Keratinocyte (primary cell): Measurements from ENCODE around the gene LFNG. TPM values are rescaled to one million over a fixed set of nuclear protein-coding genes. Genes with fewer than 3 reads are reported as not detected.

Source experiments
- DNase-seq: peaks from one replicate; pipeline ENCODE4 v3.0.0-alpha.2; 2011; ENCODE audit warnings: low read depth, missing footprints, low spot score
- FAIRE-seq: peaks from 2 replicates; lab custom pipeline; 2011; peaks lifted over from hg19 to GRCh38; lab: Jason Lieb, UNC
- H2AFZ ChIP-seq: 2 replicates; pipeline ENCODE4 v1.6.0; 2012; ENCODE audit warnings: low read length, control low read depth, inconsistent platforms; ENCODE audit not compliant: control insufficient read depth
- H3K27ac ChIP-seq: 2 replicates; pipeline ENCODE4 v1.5.1; 2011; ENCODE audit warnings: low read length; ENCODE audit not compliant: control insufficient read depth, insufficient read depth
- H3K27me3 ChIP-seq: 3 replicates; pipeline ENCODE4 v1.6.0; 2011; ENCODE audit warnings: low read length; ENCODE audit not compliant: control insufficient read depth, insufficient read depth; ENCODE audit errors: extremely low read depth
- H3K36me3 ChIP-seq, 2 experiments: 2 replicates in 1 of 2; 3 replicates in 1 of 2; pipeline ENCODE4 v1.5.1; 2011; ENCODE audit warnings: low read length in 2 of 2, mild to moderate bottlenecking in 1 of 2; ENCODE audit not compliant: control insufficient read depth in 2 of 2, insufficient read depth in 2 of 2; ENCODE audit errors: extremely low read depth in 1 of 2
- H3K4me1 ChIP-seq: 3 replicates; pipeline ENCODE4 v1.5.1; 2011; ENCODE audit warnings: low read length; ENCODE audit not compliant: control insufficient read depth, insufficient read depth; ENCODE audit errors: extremely low read depth
- H3K4me2 ChIP-seq: 3 replicates; pipeline ENCODE4 v1.6.0; 2011; ENCODE audit warnings: low read depth, low read length; ENCODE audit not compliant: control insufficient read depth, insufficient read depth; ENCODE audit errors: extremely low read depth
- H3K4me3 ChIP-seq, 3 experiments: fragments of 200-600 bp in 1 of 3; sonication (generic) in 1 of 3; 2 replicates in 2 of 3; 3 replicates in 1 of 3; pipeline ENCODE4 v1.5.1; 2011 to 2016; ENCODE audit warnings: low read length in 3 of 3, mild to moderate bottlenecking in 3 of 3, control low read depth in 2 of 3, inconsistent platforms in 1 of 3, low read depth in 1 of 3, mixed read lengths in 1 of 3, mixed run types in 1 of 3, moderate library complexity in 1 of 3; ENCODE audit not compliant: control insufficient read depth in 2 of 3, insufficient read depth in 2 of 3; ENCODE audit errors: extremely low read depth in 1 of 3
- H3K79me2 ChIP-seq: 2 replicates; pipeline ENCODE4 v1.6.0; 2012; ENCODE audit warnings: low read length; ENCODE audit not compliant: control insufficient read depth, insufficient read depth
- H3K9ac ChIP-seq: 3 replicates; pipeline ENCODE4 v1.6.0; 2011; ENCODE audit warnings: low read length; ENCODE audit not compliant: control insufficient read depth, insufficient read depth; ENCODE audit errors: extremely low read depth
- H3K9me1 ChIP-seq: 3 replicates; pipeline ENCODE4 v1.6.0; 2011; ENCODE audit warnings: low read length; ENCODE audit not compliant: control insufficient read depth, insufficient read depth; ENCODE audit errors: extremely low read depth
- H3K9me3 ChIP-seq: 2 replicates; pipeline ENCODE4 v1.5.1; 2012; ENCODE audit warnings: low read depth, low read length; ENCODE audit not compliant: control insufficient read depth
- H4K20me1 ChIP-seq: 3 replicates; pipeline ENCODE4 v1.6.0; 2011; ENCODE audit warnings: low read length; ENCODE audit not compliant: control insufficient read depth, insufficient read depth; ENCODE audit errors: extremely low read depth
- EZH2 ChIP-seq: IDR thresholded peaks from one replicate; pipeline ENCODE4 v1.6.1; 2012; ENCODE audit warnings: inconsistent platforms, mild to moderate bottlenecking, low read length, moderate library complexity
- dilution Hi-C: fragments of 300-500 bp; cut with MboI; formaldehyde crosslinking; loops from one replicate; pipeline ENCODE4 v1.7.0; 2020; ENCODE audit warnings: low sequenced_read_pairs; ENCODE audit not compliant: extremely low pct_ligation_motif_present
- polyA plus RNA-seq, 5 experiments: library from polyadenylated mRNA; depleted of rRNA in 3 of 5; stranded (reverse) in 3 of 5; stranded (forward) in 1 of 5; unstranded in 1 of 5; fragments of >200 nt; gene quantifications; 1 replicate in 1 of 5; 2 replicates in 3 of 5; 3 replicates in 1 of 5; pipeline versions ENCODE4 v1.2.1 to v1.2.3, GENCODE V29; 2011 to 2012; ENCODE audit warnings: missing spikeins in 2 of 5, low read depth in 1 of 5, low replicate concordance in 1 of 5
- TF ChIP-seq, protein P1 (sequence below), 3 experiments: IDR thresholded peaks in 1 of 3; conservative IDR thresholded peaks in 1 of 3; optimal IDR thresholded peaks in 1 of 3; 2 replicates in 2 of 3; 3 replicates in 1 of 3; pipeline versions ENCODE3 to v1.5.1; 2011; ENCODE audit warnings: low read length in 3 of 3, mild to moderate bottlenecking in 3 of 3, moderate library complexity in 2 of 3, control low read depth in 1 of 3, inconsistent platforms in 1 of 3; ENCODE audit not compliant: insufficient read depth in 2 of 3; ENCODE audit errors: extremely low read depth in 1 of 3

Gene LFNG
- polyA plus RNA-seq, 1 donor (not counting 4 experiments of a cell fraction or from before 2014, with no cell fraction given), result 17.7 TPM

DNA sequence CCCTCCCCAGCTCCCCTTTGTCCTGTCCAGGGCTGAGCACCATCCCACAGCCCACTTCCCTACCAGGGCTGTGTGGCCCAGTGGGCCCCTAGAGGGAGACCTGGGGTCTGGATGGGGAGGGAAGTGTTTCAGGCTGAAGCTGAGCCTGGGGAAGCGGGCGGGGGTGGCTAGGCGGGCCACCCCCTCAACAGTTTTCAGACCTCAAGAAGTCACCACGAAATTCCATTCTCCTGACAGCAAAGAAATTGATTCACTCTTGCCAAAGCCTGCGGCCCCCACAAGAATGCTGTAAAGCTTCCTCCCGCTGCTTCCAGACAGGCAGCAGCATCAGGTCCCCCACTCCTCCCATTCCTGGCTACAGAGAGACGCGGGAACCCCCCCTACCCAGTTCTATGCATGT, 2.5 kb upstream of the LFNG start:
- Histone ChIP-seq H3K9ac (no peak overlapping the region), H2AFZ (no peak overlapping the region), H3K9me3 (no peaks in the 10 kb centered on the region), H3K27ac (no peak overlapping the region), H3K4me3 (no peak overlapping the region), H3K4me2 (peak overlapping the region; percentile 35), H3K9me1 (peaks cover 3% of the 10 kb centered on the region), H3K4me1 (peaks cover 32% of the 10 kb centered on the region), H3K27me3 (peaks cover 7% of the 10 kb centered on the region), H4K20me1 (peaks cover 3% of the 10 kb centered on the region), H3K79me2 (peaks cover 19% of the 10 kb centered on the region), H3K36me3 (no peaks in the 10 kb centered on the region)
- DNase-seq (no peak), FAIRE-seq (no peak)
- dilution Hi-C loops, result no loop called here
- TF ChIP-seq EZH2, result no peak
- TF ChIP-seq, protein P1, sequence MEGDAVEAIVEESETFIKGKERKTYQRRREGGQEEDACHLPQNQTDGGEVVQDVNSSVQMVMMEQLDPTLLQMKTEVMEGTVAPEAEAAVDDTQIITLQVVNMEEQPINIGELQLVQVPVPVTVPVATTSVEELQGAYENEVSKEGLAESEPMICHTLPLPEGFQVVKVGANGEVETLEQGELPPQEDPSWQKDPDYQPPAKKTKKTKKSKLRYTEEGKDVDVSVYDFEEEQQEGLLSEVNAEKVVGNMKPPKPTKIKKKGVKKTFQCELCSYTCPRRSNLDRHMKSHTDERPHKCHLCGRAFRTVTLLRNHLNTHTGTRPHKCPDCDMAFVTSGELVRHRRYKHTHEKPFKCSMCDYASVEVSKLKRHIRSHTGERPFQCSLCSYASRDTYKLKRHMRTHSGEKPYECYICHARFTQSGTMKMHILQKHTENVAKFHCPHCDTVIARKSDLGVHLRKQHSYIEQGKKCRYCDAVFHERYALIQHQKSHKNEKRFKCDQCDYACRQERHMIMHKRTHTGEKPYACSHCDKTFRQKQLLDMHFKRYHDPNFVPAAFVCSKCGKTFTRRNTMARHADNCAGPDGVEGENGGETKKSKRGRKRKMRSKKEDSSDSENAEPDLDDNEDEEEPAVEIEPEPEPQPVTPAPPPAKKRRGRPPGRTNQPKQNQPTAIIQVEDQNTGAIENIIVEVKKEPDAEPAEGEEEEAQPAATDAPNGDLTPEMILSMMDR (optimal IDR thresholded peaks at IDR 0.05 in 1 of 3, IDR thresholded peaks at IDR 0.05 in 1 of 3, conservative IDR thresholded peaks at IDR 0.05 in 1 of 3; ENCODE audit: extremely low read depth in 1 of 3, insufficient read depth in 2 of 3, low read length in 3 of 3), result no peak

DNA sequence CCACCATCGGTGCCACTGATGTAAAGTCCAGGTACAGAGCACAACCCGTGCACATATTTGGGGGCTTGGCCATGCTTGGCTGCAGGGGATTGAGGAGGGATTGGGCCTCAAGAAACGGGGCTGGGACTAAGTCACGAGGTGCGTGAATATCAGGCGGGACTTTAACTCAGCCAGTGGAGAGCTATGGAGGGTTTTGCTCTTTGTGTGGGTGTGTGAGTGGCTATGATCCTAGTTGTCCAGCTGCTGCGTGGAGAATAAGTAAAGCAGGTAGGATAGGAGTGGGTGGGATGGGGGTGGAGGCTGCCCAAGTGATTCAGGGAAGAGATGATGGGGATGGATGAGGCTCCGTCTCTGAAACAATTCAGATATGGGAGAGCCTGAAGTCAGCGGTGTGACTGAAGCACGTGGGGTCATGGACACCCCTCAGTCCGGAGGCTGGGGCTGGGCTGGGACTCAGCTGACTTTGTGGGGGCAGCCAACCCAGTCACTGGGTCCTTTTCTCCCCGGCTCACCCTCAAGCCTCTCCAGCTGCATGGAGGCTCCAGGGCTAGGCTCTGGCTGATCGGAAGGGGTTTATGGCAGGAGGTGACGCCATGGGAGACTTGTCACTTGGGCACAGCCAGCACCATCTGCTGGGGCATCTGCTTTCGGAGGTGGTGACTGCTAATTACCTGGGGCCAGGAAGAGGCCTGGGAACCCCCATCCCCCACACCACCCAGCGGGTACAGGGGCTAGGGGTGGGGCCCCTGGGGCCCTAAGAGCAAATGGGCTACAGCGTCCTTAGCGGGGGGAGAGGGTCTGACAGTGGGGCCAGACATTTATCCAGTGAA, 1.7 kb upstream of the LFNG start:
- H4K20me1 ChIP-seq, result peaks cover 3% of the 10 kb centered on the region
- TF ChIP-seq, protein P1 (optimal IDR thresholded peaks at IDR 0.05 in 1 of 3, IDR thresholded peaks at IDR 0.05 in 1 of 3, conservative IDR thresholded peaks at IDR 0.05 in 1 of 3; ENCODE audit: extremely low read depth in 1 of 3, insufficient read depth in 2 of 3, low read length in 3 of 3), result no peak
- TF ChIP-seq EZH2, result no peak
- H2AFZ ChIP-seq, result no peak overlapping the region
- H3K27ac ChIP-seq, result no peak overlapping the region
- DNase-seq (no peak), FAIRE-seq (no peak)
- H3K9me3 ChIP-seq, result no peaks in the 10 kb centered on the region
- H3K79me2 ChIP-seq, result peaks cover 20% of the 10 kb centered on the region
- H3K9me1 ChIP-seq, result peaks cover 3% of the 10 kb centered on the region
- H3K4me1 ChIP-seq, result peaks cover 40% of the 10 kb centered on the region
- H3K27me3 ChIP-seq, result peaks cover 3% of the 10 kb centered on the region
- H3K9ac ChIP-seq, result no peak overlapping the region
- peak overlapping the region; percentile 35 for H3K4me2 ChIP-seq
- H3K36me3 ChIP-seq, result no peaks in the 10 kb centered on the region
- dilution Hi-C loops, result no loop called here
- no peak overlapping the region for H3K4me3 ChIP-seq
